ENCODE results near the gene NHLRC4. TPM values are rescaled to one million over a fixed set of nuclear protein-coding genes. Genes with fewer than 3 reads are reported as not detected.

The NHLRC4 gene
- total and polyA plus RNA-seq, 2 of the 4 experiments (the other 2 are of a cell fraction) = 0.72 to 0.84 TPM

DNA sequence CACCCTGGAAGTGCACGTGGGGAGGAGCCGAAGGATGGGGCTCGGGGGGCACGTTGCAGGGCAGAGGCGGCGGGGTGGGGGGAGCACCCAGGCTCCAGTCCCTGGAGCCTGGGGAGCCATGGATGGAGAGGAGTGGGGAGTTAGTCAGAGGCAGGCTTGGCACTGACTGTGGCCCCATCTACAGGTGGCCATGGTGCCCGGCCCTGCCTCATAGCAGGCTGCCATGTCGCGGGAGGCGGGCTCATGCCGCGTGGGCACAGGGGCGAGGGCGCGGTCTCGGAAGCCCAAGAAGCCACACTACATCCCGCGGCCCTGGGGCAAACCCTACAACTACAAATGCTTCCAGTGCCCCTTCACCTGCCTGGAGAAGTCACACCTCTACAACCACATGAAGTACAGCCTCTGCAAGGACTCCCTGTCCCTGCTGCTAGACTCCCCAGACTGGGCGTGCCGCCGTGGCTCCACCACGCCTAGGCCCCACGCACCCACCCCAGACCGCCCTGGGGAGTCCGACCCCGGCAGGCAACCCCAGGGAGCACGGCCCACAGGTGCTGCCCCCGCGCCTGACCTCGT is 3.6 kb upstream of the NHLRC4 start:
- Histone ChIP-seq H3K4me2 (ENCODE audit: low read depth, low read length) (no peak overlapping the region), H3K27ac (ENCODE audit: insufficient read depth, low read length) (no peak overlapping the region), H4K20me1 (ENCODE audit: insufficient read depth, low read length) (peaks cover 5% of the 10 kb centered on the region; the same call in 1 of the 2 replicates), H3K79me1 (ENCODE audit: low read depth in 1 of 2, low read length in 2 of 2) (no peaks in the 10 kb centered on the region), H3K36me3 (ENCODE audit: control insufficient read depth, insufficient read depth, low read length) (no peaks in the 10 kb centered on the region), H2AK5ac (ENCODE audit: low read depth, low read length) (no peak overlapping the region), H3K56ac (ENCODE audit: extremely low read depth, insufficient read depth, low read length) (no peak overlapping the region), H4K8ac (ENCODE audit: low read depth in 2 of 2, low read length in 2 of 2) (no peak overlapping the region), H2BK5ac (ENCODE audit: low read depth, low read length, poor library complexity, severe bottlenecking) (no peak overlapping the region), H2BK15ac (ENCODE audit: low read depth, low read length) (no peak overlapping the region), H2AFZ (replicated peaks; ENCODE audit: low read length, poor library complexity) (no peak overlapping the region), H3K4me3 (ENCODE audit: insufficient read depth, low read depth, low read length) (no peak overlapping the region), H3K18ac (ENCODE audit: low read depth, low read length) (no peak overlapping the region), H3K4me1 (ENCODE audit: control insufficient read depth, insufficient read depth, low read length) (peaks cover 13% of the 10 kb centered on the region), H3K14ac (replicated peaks; ENCODE audit: low read depth, low read length) (no peak overlapping the region), H4K91ac (ENCODE audit: insufficient read depth, low read depth, low read length) (no peak overlapping the region), H3K9ac (ENCODE audit: low read depth, low read length) (no peak overlapping the region), H3K9me1 (ENCODE audit: insufficient read depth, low read length) (peaks cover 4% of the 10 kb centered on the region), H3K27me3 (ENCODE audit: control insufficient read depth, insufficient read depth, low read length) (peaks cover 42% of the 10 kb centered on the region), H3K4ac (ENCODE audit: low read depth, low read length) (no peak overlapping the region), H2BK20ac (ENCODE audit: low read depth, low read length) (no peak overlapping the region), H3K9me3 (ENCODE audit: control insufficient read depth, insufficient read depth, low read length) (no peaks in the 10 kb centered on the region), H2AK9ac (replicated peaks; ENCODE audit: low read depth, low read length, poor library complexity) (no peak overlapping the region), H4K5ac (ENCODE audit: low read depth, low read length) (no peak overlapping the region), H2BK120ac (ENCODE audit: low read depth, low read length) (no peak overlapping the region), H3K23ac (ENCODE audit: low read depth, low read length) (no peak overlapping the region)
- DNase-seq (no peak), ATAC-seq (ENCODE audit: low read depth) (no peak)
- intact Hi-C loops (cut with micrococcal nuclease) = no loop called here
- in situ Hi-C loops (cut with MboI; ENCODE audit: low sequenced_read_pairs) = no loop called here
- BruUV-seq (replicated peaks) = no TSS peak
- CTCF ChIA-PET = no interaction called here
- 94% methylated on average over 9 of the region's 30 CpGs; no CpG with 5 or more reads in 1 of the 2 experiments for WGBS, 2 experiments (ENCODE audit: extremely low coverage in 2 of 2, insufficient read length in 1 of 2)
- dilution Hi-C loops (cut with HindIII; ENCODE audit: low sequenced_read_pairs, unreplicated experiment) = no loop called here
- TF ChIP-seq CEBPB (IDR thresholded peaks at IDR 0.05; ENCODE audit: low read depth, low read length) (no peak), RFX5 (IDR thresholded peaks at IDR 0.05; ENCODE audit: low read depth, low read length) (no peak), BHLHE40 (IDR thresholded peaks at IDR 0.05; ENCODE audit: low read depth, low read length) (no peak), MAFK (IDR thresholded peaks at IDR 0.05; ENCODE audit: low read depth, low read length) (no peak), CTCF (conservative IDR thresholded peaks at IDR 0.05; ENCODE audit: low read depth, low read length) (no peak), MXI1 (IDR thresholded peaks at IDR 0.05; ENCODE audit: borderline replicate concordance, low read depth, low read length) (no peak), CHD1 (IDR thresholded peaks at IDR 0.05; ENCODE audit: low read depth, low read length) (no peak), RCOR1 (IDR thresholded peaks at IDR 0.05; ENCODE audit: insufficient replicate concordance, low read length) (no peak), FOS (IDR thresholded peaks at IDR 0.05; ENCODE audit: low read depth, low read length) (no peak), MAZ (IDR thresholded peaks at IDR 0.05; ENCODE audit: borderline replicate concordance, low read depth, low read length) (no peak), RAD21 (IDR thresholded peaks at IDR 0.05; ENCODE audit: low read length) (no peak), SMC3 (IDR thresholded peaks at IDR 0.05; ENCODE audit: low read depth, low read length) (no peak), POLR2A (IDR thresholded peaks at IDR 0.05; ENCODE audit: low read depth, low read length) (no peak)
- TF ChIP-seq, protein P1, sequence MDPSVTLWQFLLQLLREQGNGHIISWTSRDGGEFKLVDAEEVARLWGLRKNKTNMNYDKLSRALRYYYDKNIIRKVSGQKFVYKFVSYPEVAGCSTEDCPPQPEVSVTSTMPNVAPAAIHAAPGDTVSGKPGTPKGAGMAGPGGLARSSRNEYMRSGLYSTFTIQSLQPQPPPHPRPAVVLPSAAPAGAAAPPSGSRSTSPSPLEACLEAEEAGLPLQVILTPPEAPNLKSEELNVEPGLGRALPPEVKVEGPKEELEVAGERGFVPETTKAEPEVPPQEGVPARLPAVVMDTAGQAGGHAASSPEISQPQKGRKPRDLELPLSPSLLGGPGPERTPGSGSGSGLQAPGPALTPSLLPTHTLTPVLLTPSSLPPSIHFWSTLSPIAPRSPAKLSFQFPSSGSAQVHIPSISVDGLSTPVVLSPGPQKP (IDR thresholded peaks at IDR 0.05; ENCODE audit: borderline replicate concordance, low read depth, low read length) = no peak
- TF ChIP-seq, protein P2, sequence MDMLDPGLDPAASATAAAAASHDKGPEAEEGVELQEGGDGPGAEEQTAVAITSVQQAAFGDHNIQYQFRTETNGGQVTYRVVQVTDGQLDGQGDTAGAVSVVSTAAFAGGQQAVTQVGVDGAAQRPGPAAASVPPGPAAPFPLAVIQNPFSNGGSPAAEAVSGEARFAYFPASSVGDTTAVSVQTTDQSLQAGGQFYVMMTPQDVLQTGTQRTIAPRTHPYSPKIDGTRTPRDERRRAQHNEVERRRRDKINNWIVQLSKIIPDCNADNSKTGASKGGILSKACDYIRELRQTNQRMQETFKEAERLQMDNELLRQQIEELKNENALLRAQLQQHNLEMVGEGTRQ (IDR thresholded peaks at IDR 0.05; ENCODE audit: low read depth, low read length) = no peak
- POLR2A ChIA-PET (ENCODE audit: unreplicated experiment) = no interaction called here
